ENCODE data around the gene SLC39A13.

Gene SLC39A13

GRCh38 chr11:47413908-47414684 lies 5.7 kb downstream of the SLC39A13 start:
- no peak for ATAC-seq (ENCODE audit: insufficient read depth, low read depth)
- no peaks in the 10 kb centered on the region; the same call in 1 of the 2 replicates for H4K20me1 ChIP-seq (ENCODE audit: insufficient read depth, low read length)
- H2AFZ ChIP-seq (ENCODE audit: low read depth, low read length), result no peak overlapping the region
- no peaks in the 10 kb centered on the region for H3K27me3 ChIP-seq (ENCODE audit: insufficient read depth, low read length, poor library complexity)
- no peak overlapping the region for H3K4me3 ChIP-seq (ENCODE audit: low read depth in 1 of 2, low read length in 2 of 2)
- no peaks in the 10 kb centered on the region for H3K9me3 ChIP-seq (ENCODE audit: insufficient read depth, low read length, severe bottlenecking)
- H3K4me1 ChIP-seq (ENCODE audit: insufficient read depth, low read length), result peaks cover 13% of the 10 kb centered on the region
- H3K9ac ChIP-seq (ENCODE audit: low read depth, low read length), result no peak overlapping the region
- H3K27ac ChIP-seq (ENCODE audit: low read length), result no peak overlapping the region
- no peak overlapping the region for H3K4me2 ChIP-seq (ENCODE audit: insufficient read depth, low read length)
- no peak for DNase-seq
- peaks cover under 1% of the 10 kb centered on the region; the same call in 1 of the 2 replicates for H3K79me2 ChIP-seq (ENCODE audit: insufficient read depth, low read length)
- H3K36me3 ChIP-seq (ENCODE audit: insufficient read depth, low read length), result peaks cover 61% of the 10 kb centered on the region
- TF ChIP-seq CTCF (IDR thresholded peaks at IDR 0.05; ENCODE audit: borderline replicate concordance, extremely low read depth, low read length, poor library complexity, severe bottlenecking) (no peak), EZH2 (IDR thresholded peaks at IDR 0.05; ENCODE audit: borderline replicate concordance, low read depth, low read length, severe bottlenecking) (no peak)

GRCh38 chr11:47414685-47415070 lies 6.3 kb downstream of the SLC39A13 start:
- Histone ChIP-seq H3K9me3 (ENCODE audit: insufficient read depth, low read length, severe bottlenecking) (no peaks in the 10 kb centered on the region), H3K27me3 (ENCODE audit: insufficient read depth, low read length, poor library complexity) (no peaks in the 10 kb centered on the region), H3K9ac (ENCODE audit: low read depth, low read length) (no peak overlapping the region), H3K36me3 (ENCODE audit: insufficient read depth, low read length) (peaks cover 64% of the 10 kb centered on the region), H3K4me1 (ENCODE audit: insufficient read depth, low read length) (peaks cover 7% of the 10 kb centered on the region), H4K20me1 (ENCODE audit: insufficient read depth, low read length) (no peaks in the 10 kb centered on the region; the same call in 1 of the 2 replicates), H3K4me3 (ENCODE audit: low read depth in 1 of 2, low read length in 2 of 2) (no peak overlapping the region), H2AFZ (ENCODE audit: low read depth, low read length) (no peak overlapping the region), H3K27ac (ENCODE audit: low read length) (no peak overlapping the region), H3K79me2 (ENCODE audit: insufficient read depth, low read length) (no peaks in the 10 kb centered on the region), H3K4me2 (ENCODE audit: insufficient read depth, low read length) (no peak overlapping the region)
- ATAC-seq (ENCODE audit: insufficient read depth, low read depth) (no peak), DNase-seq (no peak)
- no peak for TF ChIP-seq CTCF (IDR thresholded peaks at IDR 0.05; ENCODE audit: borderline replicate concordance, extremely low read depth, low read length, poor library complexity, severe bottlenecking)
- no peak for TF ChIP-seq EZH2 (IDR thresholded peaks at IDR 0.05; ENCODE audit: borderline replicate concordance, low read depth, low read length, severe bottlenecking)

GRCh38 chr11:47415091-47415854 lies 6.9 kb downstream of the SLC39A13 start:
- no peak overlapping the region for H3K9ac ChIP-seq (ENCODE audit: low read depth, low read length)
- no peaks in the 10 kb centered on the region for H3K9me3 ChIP-seq (ENCODE audit: insufficient read depth, low read length, severe bottlenecking)
- H2AFZ ChIP-seq (ENCODE audit: low read depth, low read length), result no peak overlapping the region
- DNase-seq (no peak), ATAC-seq (ENCODE audit: insufficient read depth, low read depth) (peak; percentile 36)
- no peak overlapping the region for H3K4me2 ChIP-seq (ENCODE audit: insufficient read depth, low read length)
- H3K36me3 ChIP-seq (ENCODE audit: insufficient read depth, low read length), result peaks cover 70% of the 10 kb centered on the region
- H3K27me3 ChIP-seq (ENCODE audit: insufficient read depth, low read length, poor library complexity), result no peaks in the 10 kb centered on the region
- no peaks in the 10 kb centered on the region; the same call in 1 of the 2 replicates for H4K20me1 ChIP-seq (ENCODE audit: insufficient read depth, low read length)
- no peaks in the 10 kb centered on the region for H3K79me2 ChIP-seq (ENCODE audit: insufficient read depth, low read length)
- H3K4me3 ChIP-seq (ENCODE audit: low read depth in 1 of 2, low read length in 2 of 2), result no peak overlapping the region
- 0 out of 2 replicates have a peak, but pooled peaks cover 1% of the 10 kb centered on the region for H3K4me1 ChIP-seq (ENCODE audit: insufficient read depth, low read length)
- no peak overlapping the region for H3K27ac ChIP-seq (ENCODE audit: low read length)
- TF ChIP-seq CTCF (IDR thresholded peaks at IDR 0.05; ENCODE audit: borderline replicate concordance, extremely low read depth, low read length, poor library complexity, severe bottlenecking), result no peak
- TF ChIP-seq EZH2 (IDR thresholded peaks at IDR 0.05; ENCODE audit: borderline replicate concordance, low read depth, low read length, severe bottlenecking), result no peak
